PC-3 (cell line): ENCODE measurements around the gene SKA2. TPM values are rescaled to one million over a fixed set of nuclear protein-coding genes. Genes with fewer than 3 reads are reported as not detected.

ENCODE experiments used
- ATAC-seq: fragments of 200-7000 bp; cut with Tn5 transposase; 2 replicates; pipeline ENCODE4 v1.9.1; 2020; ENCODE audit warnings: mild to moderate bottlenecking, moderate library complexity
- BruUV-seq: library from RNA; stranded (reverse); fragments of 400-500 nt; replicated peaks from 2 replicates; lab custom pipeline; 2021; lab: Mats Ljungman, UMichigan
- CTCF ChIA-PET: fragments of 300-600 bp; sonication (Branson Sonifier 250); formaldehyde crosslinking; loops from one replicate; lab custom pipeline; 2022; ENCODE audit warnings: antibody characterized with exemption; lab: Charles Lee
- POLR2A ChIA-PET: fragments of 300-600 bp; sonication (Branson Sonifier 250); formaldehyde crosslinking; loops from one replicate; lab custom pipeline; 2022; ENCODE audit warnings: antibody characterized with exemption; ENCODE audit not compliant: unreplicated experiment; lab: Charles Lee
- DNase-seq: peaks from one replicate; pipeline ENCODE4 v3.0.0-alpha.2; 2015
- H2AFZ ChIP-seq: fragments of 300-600 bp; sonication (generic); 2 replicates; pipeline ENCODE4 v1.6.0; 2016; ENCODE audit warnings: antibody characterized with exemption, low read length
- H3F3A ChIP-seq: fragments of 300-600 bp; sonication (generic); one replicate; pipeline ENCODE4 v1.6.0; 2017; ENCODE audit warnings: antibody characterized with exemption, low read length, control low read depth, mild to moderate bottlenecking; ENCODE audit not compliant: unreplicated experiment
- H3K27ac ChIP-seq: fragments of 300-600 bp; sonication (generic); 2 replicates; pipeline ENCODE4 v1.5.1; 2016; ENCODE audit warnings: mild to moderate bottlenecking, low read length
- H3K27me3 ChIP-seq: fragments of 300-600 bp; sonication (generic); 2 replicates; pipeline ENCODE4 v1.6.1; 2016; ENCODE audit warnings: low read length, mixed read lengths
- H3K36me3 ChIP-seq: fragments of 300-600 bp; sonication (generic); 2 replicates; pipeline ENCODE4 v1.6.1; 2016; ENCODE audit warnings: low read depth, mixed run types, low read length, mixed read lengths
- H3K4me1 ChIP-seq: fragments of 300-600 bp; sonication (generic); 2 replicates; pipeline ENCODE4 v1.5.1; 2016; ENCODE audit warnings: low read length; ENCODE audit not compliant: insufficient read depth
- H3K4me2 ChIP-seq: fragments of 300-600 bp; sonication (generic); 2 replicates; pipeline ENCODE4 v1.6.0; 2016; ENCODE audit warnings: low read length
- H3K4me3 ChIP-seq: fragments of 300-600 bp; sonication (generic); 2 replicates; pipeline ENCODE4 v1.5.1; 2016; ENCODE audit warnings: mild to moderate bottlenecking, low read length, mixed read lengths
- H3K79me2 ChIP-seq: fragments of 300-600 bp; sonication (generic); 2 replicates; pipeline ENCODE4 v1.6.1; 2017; ENCODE audit warnings: low read length, mixed read lengths
- H3K9ac ChIP-seq: fragments of 300-600 bp; sonication (generic); 2 replicates; pipeline ENCODE4 v1.6.0; 2016; ENCODE audit warnings: mild to moderate bottlenecking, low read length
- H3K9me2 ChIP-seq: fragments of 300-600 bp; sonication (generic); replicated peaks from 2 replicates; pipeline ENCODE4 v1.6.1; 2016; ENCODE audit warnings: mixed run types, low read length, mixed read lengths
- H3K9me3 ChIP-seq: fragments of 300-600 bp; sonication (generic); 2 replicates; pipeline ENCODE4 v1.6.1; 2016; ENCODE audit warnings: low read length, mixed read lengths
- H4K20me1 ChIP-seq: fragments of 300-600 bp; sonication (generic); 2 replicates; pipeline ENCODE4 v1.6.1; 2016; ENCODE audit warnings: low read length, mixed read lengths
- CTCF ChIP-seq: fragments of 300-600 bp; sonication (generic); conservative IDR thresholded peaks from 2 replicates; pipeline ENCODE4 v1.5.1; 2017; ENCODE audit warnings: antibody characterized with exemption, low read depth, mild to moderate bottlenecking, low read length
- EZH2 ChIP-seq: fragments of 300-600 bp; sonication (generic); IDR thresholded peaks from one replicate; pipeline ENCODE4 v1.6.1; 2017; ENCODE audit warnings: antibody characterized with exemption, mild to moderate bottlenecking, low read length; ENCODE audit not compliant: unreplicated experiment
- EZH2phosphoT487 ChIP-seq: fragments of 300-600 bp; sonication (generic); IDR thresholded peaks from 2 replicates; pipeline ENCODE4 v1.6.1; 2018; ENCODE audit warnings: mild to moderate bottlenecking, antibody characterized with exemption, low read length, borderline replicate concordance
- intact Hi-C: fragments of 100-400 bp; cut with micrococcal nuclease; formaldehyde crosslinking; loops from 2 replicates; pipeline ENCODE4 v1.9.0; 2023
- total RNA-seq: library from RNA; depleted of rRNA; stranded (reverse); fragments of >200 nt; gene quantifications from 2 replicates; pipeline ENCODE4 v1.2.3, GENCODE V29; 2014

SKA2 gene
- total RNA-seq, 1 experiment from 2014 or later = 143 TPM

- H3K4me2 ChIP-seq = peak within 1 kb of the TSS; percentile 93
- H3K27me3 ChIP-seq = no peaks in the 10 kb centered on the region
- TF ChIP-seq EZH2phosphoT487 (no peak), CTCF (peak; percentile 31)
- H3K36me3 ChIP-seq = peaks cover 8% of the 10 kb centered on the region; the same call in 1 of the 2 replicates
- H4K20me1 ChIP-seq = peaks cover 21% of the 10 kb centered on the region; the same call in 1 of the 2 replicates
- H3K9me3 ChIP-seq = no peaks in the 10 kb centered on the region
- no peaks in the 10 kb centered on the region for H3F3A ChIP-seq
- H3K9ac ChIP-seq = peak within 1 kb of the TSS; percentile 92
- intact Hi-C loops = loop anchor here (1.0 to 5.0 kb wide), 2 partner anchors 49 to 116 kb away; partner anchors contain the start of genes GDPD1, PRR11 and SKA2
- no peaks in the 10 kb centered on the region for H3K9me2 ChIP-seq
- H3K4me1 ChIP-seq = peaks cover 24% of the 10 kb centered on the region
- DNase-seq = peak; percentile 100
- H3K27ac ChIP-seq = peak within 1 kb of the TSS; percentile 84
- CTCF ChIA-PET = interaction anchor here (0.6 to 1.0 kb wide), 3 partner anchors 12 to 48 kb away, joined by 3 read pairs; partner anchors contain the start of gene SKA2
- peak within 1 kb of the TSS; percentile 92 for H2AFZ ChIP-seq
- peaks cover 77% of the 10 kb centered on the region for H3K79me2 ChIP-seq
- POLR2A ChIA-PET = interaction anchor here (0.6 to 1.3 kb wide), 7 partner anchors 11 to 463 kb away, joined by 4 to 9 read pairs (median 5); partner anchors contain the start of gene SMG8
- ATAC-seq = peak; percentile 96
- no TSS peak for BruUV-seq
- H3K4me3 ChIP-seq = peak within 1 kb of the TSS; percentile 87
Measured at GRCh38 chr17:59106463-59107305, 48.3 kb downstream of the SKA2 start, which contains the start of gene TRIM37. Gene TRIM37 (minus strand): TSS chr17:59106880. CDS start chr17:59106461, 419 bp downstream.

- ATAC-seq (peak; percentile 51), DNase-seq (peak; percentile 72)
- H3K9me2 ChIP-seq = no peaks in the 10 kb centered on the region
- TSS peak; percentile 43 for BruUV-seq
- H3K36me3 ChIP-seq = peaks cover 9% of the 10 kb centered on the region; the same call in 1 of the 2 replicates
- POLR2A ChIA-PET = interaction anchor here (1.1 to 1.3 kb wide), 3 partner anchors 11 to 105 kb away, joined by 4 to 5 read pairs (median 5); partner anchors contain the start of gene SMG8
- peak overlapping the region; percentile 92 for H3K9ac ChIP-seq
- H3F3A ChIP-seq = no peaks in the 10 kb centered on the region
- intact Hi-C loops = loop anchor here (1.0 to 5.0 kb wide), 3 partner anchors 49 to 587 kb away; partner anchors contain the start of genes GDPD1, PRR11 and SKA2
- peaks cover 81% of the 10 kb centered on the region for H3K79me2 ChIP-seq
- CTCF ChIA-PET = interaction anchor here (0.6 to 1.0 kb wide), 3 partner anchors 11 to 49 kb away, joined by 3 read pairs; partner anchors contain the start of genes PRR11 and SKA2
- peaks cover 24% of the 10 kb centered on the region for H3K4me1 ChIP-seq
- TF ChIP-seq EZH2 (no peak), EZH2phosphoT487 (no peak), CTCF (no peak)
- H2AFZ ChIP-seq = peak overlapping the region; percentile 92
- H4K20me1 ChIP-seq = peaks cover 21% of the 10 kb centered on the region; the same call in 1 of the 2 replicates
- no peaks in the 10 kb centered on the region for H3K27me3 ChIP-seq
- no peaks in the 10 kb centered on the region for H3K9me3 ChIP-seq
- H3K4me2 ChIP-seq = peak overlapping the region; percentile 91
- peak overlapping the region; percentile 87 for H3K4me3 ChIP-seq
- peak overlapping the region; percentile 84 for H3K27ac ChIP-seq
Measured at GRCh38 chr17:59105852-59106462, 49.0 kb downstream of the SKA2 start.
